K562 (cell line): ENCODE results near the gene UFC1. TPM values are rescaled to one million over a fixed set of nuclear protein-coding genes. Genes with fewer than 3 reads are reported as not detected.
A peak's percentile ranks its signal among the peaks of the same experiment; 100 is the strongest.

Experiments used
- ARID3A ChIP-seq: IDR thresholded peaks from 2 replicates; pipeline ENCODE4 v1.6.1; 2012; ENCODE audit warnings: low read depth, low read length, improper control_type of control experiment, borderline replicate concordance
- ATF1 ChIP-seq, 2 experiments: fragments of 450-650 bp in 1 of 2; IDR thresholded peaks; 2 replicates each; pipeline ENCODE4 v1.6.1; 2016; ENCODE audit warnings: missing compliant biosample characterization in 1 of 2, missing genetic modification characterization in 1 of 2
- BHLHE40 ChIP-seq: IDR thresholded peaks from 2 replicates; pipeline ENCODE4 v1.6.1; 2011; ENCODE audit warnings: low read length, improper control_type of control experiment
- CSDE1 ChIP-seq, 2 experiments: fragments of 450-650 bp; IDR thresholded peaks; 2 replicates each; pipeline ENCODE4 v1.6.1; 2016; ENCODE audit warnings: mild to moderate bottlenecking in 1 of 2
- DIDO1 ChIP-seq: fragments of 450-650 bp; IDR thresholded peaks from 2 replicates; pipeline ENCODE4 v1.6.1; 2016; ENCODE audit warnings: low read depth, missing biosample characterization, missing genetic modification characterization
- DNMT1 ChIP-seq: fragments of 450-650 bp; IDR thresholded peaks from 2 replicates; pipeline ENCODE4 v1.6.1; 2016; ENCODE audit warnings: antibody characterized with exemption, mild to moderate bottlenecking
- ERF ChIP-seq: fragments of 450-650 bp; formaldehyde crosslinking; IDR thresholded peaks from 2 replicates; pipeline ENCODE4 v1.4.0; 2020; ENCODE audit warnings: mild to moderate bottlenecking, mixed read lengths
- FOXA3 ChIP-seq, 2 experiments: fragments of 450-650 bp in 1 of 2; sonication (generic) in 1 of 2; formaldehyde crosslinking; IDR thresholded peaks in 1 of 2; conservative IDR thresholded peaks in 1 of 2; 2 replicates each; pipeline versions ENCODE4 v1.4.0 to v1.8.0; 2020 to 2022; ENCODE audit warnings: mild to moderate bottlenecking in 2 of 2, missing genetic modification reagents in 1 of 2
- GABPB1 ChIP-seq: sonication (generic); formaldehyde crosslinking; IDR thresholded peaks from 2 replicates; pipeline ENCODE4 v1.8.0; 2022; ENCODE audit warnings: mild to moderate bottlenecking, missing genetic modification reagents
- HLTF ChIP-seq: fragments of 450-650 bp; IDR thresholded peaks from 2 replicates; pipeline ENCODE4 v1.6.1; 2016
- ILK ChIP-seq: fragments of 450-650 bp; IDR thresholded peaks from 2 replicates; pipeline ENCODE4 v1.6.1; 2016; ENCODE audit warnings: missing genetic modification characterization, low read depth, mild to moderate bottlenecking, missing compliant biosample characterization, moderate library complexity, borderline replicate concordance
- MXI1 ChIP-seq: IDR thresholded peaks from 2 replicates; pipeline ENCODE4 v1.6.1; 2011; ENCODE audit warnings: low read depth, mild to moderate bottlenecking, improper control_type of control experiment, low read length
- MYBL2 ChIP-seq, 2 experiments: fragments of 450-650 bp in 1 of 2; sonication (generic) in 1 of 2; formaldehyde crosslinking in 1 of 2; IDR thresholded peaks; 2 replicates each; pipeline versions ENCODE4 v1.6.1 to v1.8.1; 2017 to 2022; ENCODE audit warnings: borderline replicate concordance in 1 of 2, inconsistent platforms in 1 of 2, low read depth in 1 of 2, mild to moderate bottlenecking in 1 of 2, missing genetic modification reagents in 1 of 2, moderate library complexity in 1 of 2
- NFATC3 ChIP-seq: fragments of 450-650 bp; IDR thresholded peaks from 2 replicates; pipeline ENCODE4 v1.6.1; 2017; ENCODE audit warnings: mild to moderate bottlenecking
- NR2C2 ChIP-seq, 2 experiments: fragments of 200-800 bp in 1 of 2; sonication (Bioruptor generic) in 1 of 2; sonication (generic) in 1 of 2; formaldehyde crosslinking in 1 of 2; IDR thresholded peaks; 2 replicates each; pipeline versions ENCODE4 v1.6.1 to v1.8.0; 2016 to 2022; ENCODE audit warnings: mild to moderate bottlenecking in 1 of 2, missing compliant biosample characterization in 1 of 2, missing genetic modification characterization in 1 of 2, missing genetic modification reagents in 1 of 2
- NRF1 ChIP-seq, 2 experiments: fragments of 450-650 bp; IDR thresholded peaks in 1 of 2; conservative IDR thresholded peaks in 1 of 2; 2 replicates each; pipeline ENCODE4 v1.6.1; 2014; ENCODE audit warnings: mild to moderate bottlenecking in 2 of 2
- OTX1 ChIP-seq: fragments of 450-650 bp; formaldehyde crosslinking; IDR thresholded peaks from 2 replicates; pipeline ENCODE4 v1.4.0; 2022; ENCODE audit warnings: mild to moderate bottlenecking
- PML ChIP-seq: IDR thresholded peaks from 2 replicates; pipeline ENCODE4 v1.6.1; 2012; ENCODE audit warnings: low read length, inconsistent platforms
- POLR2G ChIP-seq: fragments of 200-400 bp; formaldehyde crosslinking; IDR thresholded peaks from 2 replicates; pipeline ENCODE4 v1.6.1; 2017; ENCODE audit warnings: low read depth, mild to moderate bottlenecking, antibody characterized with exemption, low read length, moderate library complexity
- RBBP5 ChIP-seq: fragments of 200-600 bp; sonication (generic); IDR thresholded peaks from 2 replicates; pipeline ENCODE4 v1.6.1; 2012; ENCODE audit warnings: borderline replicate concordance, mild to moderate bottlenecking, low read length, control low read depth, inconsistent platforms; ENCODE audit not compliant: insufficient read depth, poor library complexity, severe bottlenecking
- RFX1 ChIP-seq: fragments of 450-650 bp; IDR thresholded peaks from 2 replicates; pipeline ENCODE4 v1.6.1; 2016; ENCODE audit warnings: mild to moderate bottlenecking, moderate library complexity
- SMARCB1 ChIP-seq: IDR thresholded peaks from 2 replicates; pipeline ENCODE4 v1.6.1; 2011; ENCODE audit warnings: improper control_type of control experiment, low read depth; ENCODE audit not compliant: insufficient read length
- SMC3 ChIP-seq: conservative IDR thresholded peaks from 2 replicates; pipeline ENCODE4 v1.6.1; 2011; ENCODE audit warnings: low read depth, low read length, improper control_type of control experiment; ENCODE audit not compliant: insufficient read depth
- TARDBP ChIP-seq: fragments of 450-650 bp; IDR thresholded peaks from 2 replicates; pipeline ENCODE4 v1.6.1; 2016
- THRAP3 ChIP-seq: fragments of 450-650 bp; IDR thresholded peaks from 2 replicates; pipeline ENCODE4 v1.6.1; 2016; ENCODE audit warnings: mild to moderate bottlenecking, inconsistent platforms, borderline replicate concordance
- ZKSCAN1 ChIP-seq: fragments of 150-350 bp; IDR thresholded peaks from 2 replicates; pipeline ENCODE4 v1.6.1; 2016; ENCODE audit warnings: low read depth, low read length
- ZNF24 ChIP-seq: fragments of 450-650 bp; IDR thresholded peaks from 2 replicates; pipeline ENCODE4 v1.6.1; 2016
- polyA plus RNA-seq, 8 experiments: library from polyadenylated mRNA; depleted of rRNA in 4 of 8; stranded (reverse) in 5 of 8; unstranded in 3 of 8; fragments of >200 nt; fragmentation: Nextera tagmentation in 2 of 8; fragmentation: Illumina TruSeq in 1 of 8; extraction: Ambion mirVana in 2 of 8; extraction: Trizol in 1 of 8; gene quantifications; 2 replicates each; pipeline versions ENCODE4 v1.2.1 to v1.2.3, GENCODE V29; 2011 to 2014; ENCODE audit warnings: inconsistent platforms in 1 of 8, missing spikeins in 1 of 8
- total RNA-seq, 7 experiments: library from RNA; depleted of rRNA in 6 of 7; stranded (reverse); fragments of >200 nt in 6 of 7; fragmentation: Illumina TruSeq in 2 of 7; extraction: Trizol in 2 of 7; gene quantifications; 2 replicates each; pipeline versions ENCODE4 v1.2.1 to v1.2.3, GENCODE V29; 2011 to 2021; ENCODE audit warnings: low replicate concordance in 1 of 7

UFC1 gene
- total and polyA plus RNA-seq, 9 of the 15 experiments (the other 6 are each of a cell fraction or from before 2014, with no cell fraction given), result 92.8 to 220 (median 161) TPM

- peak; percentile 73 to 75 for TF ChIP-seq NRF1 (conservative IDR thresholded peaks at IDR 0.05 in 1 of 2, IDR thresholded peaks at IDR 0.05 in 1 of 2)
- peak; percentile 42; the same call in 1 of the 2 replicates for TF ChIP-seq MYBL2 (IDR thresholded peaks at IDR 0.05; ENCODE audit: low read depth)
- TF ChIP-seq MYBL2 (CRISPR knock-in tag; IDR thresholded peaks at IDR 0.05; ENCODE audit: borderline replicate concordance), result no peak
- TF ChIP-seq PML, result no peak; the same call in 1 of the 2 replicates
- TF ChIP-seq OTX1 (CRISPR knock-in tag), result peak; percentile 72; the same call in 1 of the 2 replicates
- TF ChIP-seq ATF1 (CRISPR knock-in tag; IDR thresholded peaks at IDR 0.05), result no peak
- TF ChIP-seq ATF1 (tag; IDR thresholded peaks at IDR 0.05), result peak; percentile 88
- TF ChIP-seq SMC3, result no peak
- TF ChIP-seq DNMT1, result 0 out of 2 replicates have a peak, but pooled peaks have one; percentile 14
- peak; percentile 29; the same call in 1 of the 2 replicates for TF ChIP-seq THRAP3
- no peak; the same call in 1 of the 2 replicates for TF ChIP-seq TARDBP
- peak in 1 of 2 experiments; percentile 65; a peak in 1 of 4 replicates for TF ChIP-seq FOXA3 (CRISPR knock-in tag; conservative IDR thresholded peaks at IDR 0.05 in 1 of 2, IDR thresholded peaks at IDR 0.05 in 1 of 2)
- no peak for TF ChIP-seq ARID3A
- TF ChIP-seq NFATC3, result peak; percentile 73; the same call in 1 of the 2 replicates
- TF ChIP-seq NR2C2 (CRISPR knock-in tag; IDR thresholded peaks at IDR 0.05), result no peak
- peak; percentile 93 for TF ChIP-seq NR2C2 (tag; IDR thresholded peaks at IDR 0.05)
- TF ChIP-seq ZKSCAN1, result no peak
- peak; percentile 88 for TF ChIP-seq RBBP5
- TF ChIP-seq ZNF24, result peak; percentile 8; the same call in 1 of the 2 replicates
- peak; percentile 90 for TF ChIP-seq DIDO1 (tag)
- TF ChIP-seq GABPB1, result peak; percentile 100
- no peak for TF ChIP-seq ILK (tag)
- peak; percentile 80 for TF ChIP-seq POLR2G
- TF ChIP-seq SMARCB1, result no peak
- peak; percentile 51 to 87; a peak in 2 of 4 replicates for TF ChIP-seq CSDE1 (IDR thresholded peaks at IDR 0.05)
- TF ChIP-seq ERF (CRISPR knock-in tag), result 0 out of 2 replicates have a peak, but pooled peaks have one; percentile 33
- TF ChIP-seq RFX1, result peak; percentile 20; the same call in 1 of the 2 replicates
- 0 out of 2 replicates have a peak, but pooled peaks have one; percentile 44 for TF ChIP-seq BHLHE40
- TF ChIP-seq HLTF, result peak; percentile 16; the same call in 1 of the 2 replicates
- TF ChIP-seq MXI1, result no peak
Observed at GRCh38 chr1:161153682-161154337, at the start of gene UFC1 (continued).
